Brain microvascular endothelial cell (primary cell): ENCODE data around the gene SLC39A7.

ENCODE experiments used
- DNase-seq: peaks from one replicate; pipeline ENCODE4 v3.0.0-alpha.2; 2020
- H3K27ac ChIP-seq: fragments of 250-450 bp; sonication (Bioruptor Pico); 2 replicates; pipeline ENCODE4 v1.5.1; 2020; ENCODE audit warnings: mild to moderate bottlenecking, moderate library complexity
- H3K27me3 ChIP-seq: fragments of 250-450 bp; sonication (Bioruptor Pico); replicated peaks from 2 replicates; pipeline ENCODE4 v1.5.1; 2020; ENCODE audit warnings: mild to moderate bottlenecking
- H3K36me3 ChIP-seq: fragments of 250-450 bp; sonication (Bioruptor Pico); replicated peaks from 2 replicates; pipeline ENCODE4 v1.5.1; 2020; ENCODE audit warnings: mild to moderate bottlenecking
- H3K4me3 ChIP-seq: 2 replicates; pipeline ENCODE4 v1.5.1; 2011; ENCODE audit warnings: low read depth, mild to moderate bottlenecking, control low read depth, low read length, moderate library complexity
- in situ Hi-C: cut with HindIII; loops from 2 replicates; pipeline ENCODE4 v1.10.0; 2017; ENCODE audit warnings: low sequenced_read_pairs, low pct_ligation_motif_present
- TF ChIP-seq, protein P1 (sequence below): IDR thresholded peaks from 2 replicates; pipeline ENCODE4 v1.5.1; 2011; ENCODE audit warnings: low read depth, mild to moderate bottlenecking, moderate library complexity, low read length, control low read depth, inconsistent platforms; ENCODE audit errors: missing control alignments

SLC39A7 gene

DNA sequence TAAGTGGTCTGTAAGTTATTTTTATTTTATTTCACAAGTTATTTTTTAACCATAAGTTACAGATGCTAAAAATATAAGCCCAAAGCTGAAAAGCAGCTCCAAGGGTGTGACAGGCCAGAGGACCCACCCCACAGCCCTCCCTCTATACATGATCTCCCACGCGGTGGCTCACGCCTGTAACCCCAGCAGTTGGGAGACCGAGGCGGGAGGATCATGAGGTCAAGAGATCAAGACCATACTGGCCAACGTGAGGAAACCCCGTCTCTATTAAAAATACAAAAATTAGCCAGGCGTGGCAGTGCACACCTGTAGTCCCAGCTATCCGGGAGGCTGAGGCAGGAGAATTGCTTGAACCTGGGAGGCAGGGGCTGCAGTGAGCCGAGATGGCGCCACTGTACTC lies 40.6 kb upstream of the SLC39A7 start:
- in situ Hi-C loops: no loop called here
- Histone ChIP-seq H3K36me3 (no peaks in the 10 kb centered on the region), H3K4me3 (no peak overlapping the region), H3K27me3 (no peaks in the 10 kb centered on the region), H3K27ac (no peak overlapping the region)
- TF ChIP-seq, protein P1, sequence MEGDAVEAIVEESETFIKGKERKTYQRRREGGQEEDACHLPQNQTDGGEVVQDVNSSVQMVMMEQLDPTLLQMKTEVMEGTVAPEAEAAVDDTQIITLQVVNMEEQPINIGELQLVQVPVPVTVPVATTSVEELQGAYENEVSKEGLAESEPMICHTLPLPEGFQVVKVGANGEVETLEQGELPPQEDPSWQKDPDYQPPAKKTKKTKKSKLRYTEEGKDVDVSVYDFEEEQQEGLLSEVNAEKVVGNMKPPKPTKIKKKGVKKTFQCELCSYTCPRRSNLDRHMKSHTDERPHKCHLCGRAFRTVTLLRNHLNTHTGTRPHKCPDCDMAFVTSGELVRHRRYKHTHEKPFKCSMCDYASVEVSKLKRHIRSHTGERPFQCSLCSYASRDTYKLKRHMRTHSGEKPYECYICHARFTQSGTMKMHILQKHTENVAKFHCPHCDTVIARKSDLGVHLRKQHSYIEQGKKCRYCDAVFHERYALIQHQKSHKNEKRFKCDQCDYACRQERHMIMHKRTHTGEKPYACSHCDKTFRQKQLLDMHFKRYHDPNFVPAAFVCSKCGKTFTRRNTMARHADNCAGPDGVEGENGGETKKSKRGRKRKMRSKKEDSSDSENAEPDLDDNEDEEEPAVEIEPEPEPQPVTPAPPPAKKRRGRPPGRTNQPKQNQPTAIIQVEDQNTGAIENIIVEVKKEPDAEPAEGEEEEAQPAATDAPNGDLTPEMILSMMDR: no peak
- no peak for DNase-seq

DNA sequence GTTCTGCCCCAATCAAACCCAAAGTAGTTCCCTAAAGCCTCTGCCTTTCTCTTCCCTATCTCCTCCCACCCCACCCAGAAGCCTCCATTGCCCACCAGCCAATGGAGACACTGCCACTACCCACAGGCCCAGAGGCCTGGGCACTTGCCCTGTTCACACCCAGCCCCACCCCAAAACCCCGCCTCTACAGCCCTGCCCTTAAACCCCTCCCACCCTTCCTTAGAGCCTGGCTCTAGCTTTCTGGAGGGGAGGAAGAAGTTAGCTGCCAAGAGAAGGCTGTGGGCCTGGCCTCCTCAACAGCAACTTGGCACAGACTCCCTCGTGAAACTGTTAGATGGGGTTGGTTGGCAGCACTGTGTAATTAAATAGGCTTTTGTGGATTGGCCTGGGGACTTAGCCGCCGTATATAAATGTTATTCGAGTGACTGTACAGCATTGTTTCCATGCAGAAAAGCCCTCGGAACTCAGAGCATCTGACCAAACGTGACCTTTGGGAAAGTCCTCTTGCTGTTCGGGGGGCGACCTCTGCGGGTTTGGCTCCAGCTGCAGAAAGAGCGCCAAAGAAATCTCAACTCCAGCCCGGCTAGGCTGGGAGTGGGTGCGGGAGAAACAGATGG lies 39.8 kb upstream of the SLC39A7 start:
- no peak overlapping the region for H3K27ac ChIP-seq
- DNase-seq: peak; percentile 58
- H3K27me3 ChIP-seq: no peaks in the 10 kb centered on the region
- TF ChIP-seq, protein P1: no peak
- H3K4me3 ChIP-seq: peak overlapping the region; percentile 51
- in situ Hi-C loops: no loop called here
- H3K36me3 ChIP-seq: no peaks in the 10 kb centered on the region

DNA sequence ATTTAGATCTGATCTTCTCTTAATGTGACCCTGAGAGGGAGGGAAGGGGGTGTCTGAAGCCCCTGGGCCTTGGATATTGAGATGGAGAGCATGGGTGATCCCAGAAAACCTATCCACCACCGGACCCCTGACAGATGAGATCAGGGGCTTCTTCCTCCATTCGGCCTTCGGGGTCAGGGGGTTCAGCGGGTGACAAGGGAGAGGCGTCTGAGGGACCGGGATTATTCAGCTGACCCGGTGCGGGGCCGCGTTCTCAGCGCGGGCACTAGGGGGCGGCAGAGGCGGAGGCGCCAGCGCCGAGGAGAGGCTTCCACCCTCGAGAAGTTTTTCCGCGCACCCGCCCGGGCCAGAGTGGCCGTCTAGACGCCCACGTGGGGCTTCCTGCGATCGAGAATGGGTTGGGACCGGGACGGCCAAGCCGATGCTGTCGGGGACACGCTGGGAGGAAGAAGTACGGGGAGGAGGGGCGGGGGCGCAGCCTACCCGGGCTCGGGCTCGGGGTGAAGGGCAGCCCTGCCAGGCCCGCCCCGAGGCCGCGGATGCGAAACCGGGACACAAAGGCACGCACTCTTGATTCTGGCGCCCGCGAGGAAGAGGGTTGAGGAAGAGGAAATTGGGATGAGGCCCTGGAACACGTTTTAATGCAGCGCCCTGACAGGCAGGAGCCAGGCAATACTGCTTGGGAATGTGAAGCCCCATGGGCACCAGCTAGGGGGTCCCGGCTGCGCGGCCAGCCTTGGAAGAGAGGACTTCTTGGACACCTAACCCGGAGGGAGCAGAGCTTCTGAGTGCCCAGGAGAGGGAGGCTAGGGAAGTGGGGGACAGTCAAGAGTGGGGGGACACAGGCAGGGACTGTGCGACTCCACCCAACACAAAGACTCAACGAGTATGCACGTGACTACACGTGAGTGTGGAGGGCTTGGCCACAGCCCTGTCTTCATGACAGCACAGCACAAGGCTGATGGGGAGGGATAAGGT lies 39.0 kb upstream of the SLC39A7 start:
- Histone ChIP-seq H3K27me3 (no peaks in the 10 kb centered on the region), H3K27ac (no peak overlapping the region), H3K36me3 (no peaks in the 10 kb centered on the region), H3K4me3 (peak overlapping the region; percentile 51)
- TF ChIP-seq, protein P1: peak; percentile 94
- in situ Hi-C loops: no loop called here
- peak; percentile 56 for DNase-seq

DNA sequence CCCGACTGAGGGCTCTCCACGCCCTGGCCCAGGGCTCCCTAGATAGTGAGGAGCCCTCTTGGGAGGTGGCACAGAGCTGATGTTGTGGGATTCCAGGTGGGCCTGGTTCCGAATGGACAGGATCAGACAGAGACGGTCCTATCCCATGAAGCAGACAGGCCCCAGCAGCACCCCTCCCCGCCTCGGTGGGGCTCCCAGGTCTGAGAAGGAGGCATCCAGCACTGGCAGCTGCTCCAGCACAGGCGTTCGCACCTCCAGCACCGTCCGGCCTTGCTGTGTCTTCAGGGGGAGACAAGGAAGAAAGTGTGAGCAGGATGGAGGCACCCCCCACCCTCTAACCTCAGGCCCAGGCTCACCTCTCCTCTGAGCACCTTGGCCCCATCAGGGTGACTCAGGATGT lies 37.1 kb upstream of the SLC39A7 start:
- Histone ChIP-seq H3K36me3 (no peaks in the 10 kb centered on the region), H3K4me3 (no peak overlapping the region), H3K27me3 (no peaks in the 10 kb centered on the region), H3K27ac (no peak overlapping the region)
- TF ChIP-seq, protein P1: no peak
- no peak for DNase-seq
- in situ Hi-C loops: no loop called here

DNA sequence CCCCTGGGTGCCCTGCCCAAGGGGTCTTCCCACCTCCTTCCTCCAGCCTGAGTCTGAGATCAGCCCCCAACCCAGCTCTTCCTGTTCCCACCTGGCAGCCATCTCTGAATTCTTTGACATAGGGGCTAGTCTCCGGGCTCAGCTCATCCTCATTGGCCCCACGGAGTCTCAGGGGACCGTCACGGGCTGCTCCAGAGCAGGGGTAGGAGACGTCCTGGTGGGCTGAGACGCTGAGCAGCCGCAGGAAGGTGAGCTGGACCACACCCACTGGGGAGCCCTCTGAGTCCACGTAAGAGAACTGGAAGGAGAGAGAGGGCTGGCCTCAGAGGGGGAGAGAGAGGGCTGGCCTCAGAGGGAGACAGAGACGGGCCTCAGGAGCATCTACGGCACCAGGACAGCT lies 36.5 kb upstream of the SLC39A7 start:
- TF ChIP-seq, protein P1: no peak
- Histone ChIP-seq H3K27me3 (no peaks in the 10 kb centered on the region), H3K4me3 (no peak overlapping the region), H3K36me3 (no peaks in the 10 kb centered on the region), H3K27ac (no peak overlapping the region)
- no peak for DNase-seq
- in situ Hi-C loops: no loop called here
